Mucosa of descending colon (tissue), 3 donors: ENCODE results near the gene CTBP2. TPM values are rescaled to one million over a fixed set of nuclear protein-coding genes. Genes with fewer than 3 reads are reported as not detected.

Experiments
- ATAC-seq: fragments of 200-7000 bp; cut with Tn5 transposase; one replicate; pipeline ENCODE4 v1.9.1; 2020; ENCODE audit warnings: mild to moderate bottlenecking, moderate library complexity
- DNase-seq, 3 donors: peaks; one replicate each; pipeline ENCODE4 v3.0.0-alpha.2; 2020
- H3K36me3 ChIP-seq: fragments of 200-600 bp; one replicate; pipeline ENCODE4 v1.8.0; 2021; ENCODE audit warnings: low read depth, mild to moderate bottlenecking
- H3K4me1 ChIP-seq: fragments of 200-600 bp; one replicate; pipeline ENCODE4 v1.8.0; 2021; ENCODE audit warnings: low read depth, mild to moderate bottlenecking
- H3K4me3 ChIP-seq: fragments of 200-600 bp; one replicate; pipeline ENCODE4 v1.8.0; 2021; ENCODE audit warnings: mild to moderate bottlenecking
- H3K9me3 ChIP-seq: fragments of 200-600 bp; one replicate; pipeline ENCODE4 v1.8.0; 2021; ENCODE audit warnings: mild to moderate bottlenecking
- CTCF ChIP-seq: fragments of 200-600 bp; IDR thresholded peaks from one replicate; pipeline ENCODE4 v1.8.0; 2022; ENCODE audit warnings: antibody characterized with exemption, mild to moderate bottlenecking
- intact Hi-C, 2 donors: fragments of 100-400 bp; cut with DNase I in 1 of 2; cut with micrococcal nuclease in 1 of 2; formaldehyde crosslinking; loops; one replicate each; pipeline versions ENCODE4 v1.11.0 to v1.11.1; 2022; cut with DNase I, micrococcal nuclease
- total RNA-seq, 3 donors: library from RNA; stranded (reverse); fragmentation: NEBNext Ultra II Directional in 2 of 3; extraction: Animal tissue kit (Norgen Biotek cat#: 25700) in 2 of 3; gene quantifications; one replicate each; pipeline versions ENCODE4 v1.2.1 to v1.2.4, GENCODE V29; 2021 to 2023
- donor health status: DM: no; HTN: no; CAD: no; lungs with moderate emphysema.
- donor health status: DM: no; HTN: no; CAD: no.
- donor health status: DM: no; HTN: yes; CAD: no.

CTBP2 gene
- total RNA-seq, 3 donors from 2014 or later, result 109 to 137 (median 121) TPM

- H3K4me1 ChIP-seq, result no peaks in the 10 kb centered on the region
- H3K9me3 ChIP-seq, result no peaks in the 10 kb centered on the region
- peak in 2 of 3 donors; percentile 19 to 54 for DNase-seq
- no peak for ATAC-seq
- TF ChIP-seq CTCF, result no peak
- H3K4me3 ChIP-seq, result no peak overlapping the region
- peaks cover 12% of the 10 kb centered on the region for H3K36me3 ChIP-seq
- intact Hi-C loops, result no loop called here
Observed at GRCh38 chr10:124999433-125000365, 160.7 kb downstream of the CTBP2 start.

GRCh38 chr10:124998624-124999291 is 161.6 kb downstream of the CTBP2 start:
- TF ChIP-seq CTCF, result no peak
- DNase-seq (peak in 2 of 3 donors; percentile 2 to 25), ATAC-seq (no peak)
- intact Hi-C loops, result no loop called here
- H3K36me3 ChIP-seq, result peaks cover 16% of the 10 kb centered on the region
- H3K9me3 ChIP-seq, result no peaks in the 10 kb centered on the region
- no peaks in the 10 kb centered on the region for H3K4me1 ChIP-seq
- H3K4me3 ChIP-seq, result no peak overlapping the region

GRCh38 chr10:124997771-124998623 is 162.4 kb downstream of the CTBP2 start:
- Histone ChIP-seq H3K4me1 (no peaks in the 10 kb centered on the region), H3K9me3 (no peaks in the 10 kb centered on the region), H3K4me3 (no peak overlapping the region), H3K36me3 (peaks cover 16% of the 10 kb centered on the region)
- ATAC-seq (no peak), DNase-seq (peak in 2 of 3 donors; percentile 3 to 45)
- intact Hi-C loops, result no loop called here
- TF ChIP-seq CTCF, result no peak

GRCh38 chr10:124997306-124997705 is 163.1 kb downstream of the CTBP2 start:
- H3K36me3 ChIP-seq, result peaks cover 12% of the 10 kb centered on the region
- intact Hi-C loops, result no loop called here
- H3K9me3 ChIP-seq, result no peaks in the 10 kb centered on the region
- TF ChIP-seq CTCF, result no peak
- no peaks in the 10 kb centered on the region for H3K4me1 ChIP-seq
- no peak overlapping the region for H3K4me3 ChIP-seq
- DNase-seq, result peak in 1 of 3 donors; percentile 1
- ATAC-seq, result no peak

- no peak for ATAC-seq
Observed at GRCh38 chr10:124996854-124997215, 163.5 kb downstream of the CTBP2 start.

More at GRCh38 chr10:124996854-124997215, 163.5 kb downstream of the CTBP2 start:
- H3K36me3 ChIP-seq, result peaks cover 9% of the 10 kb centered on the region
- H3K4me1 ChIP-seq, result no peaks in the 10 kb centered on the region
- H3K9me3 ChIP-seq, result no peaks in the 10 kb centered on the region
- intact Hi-C loops, result no loop called here
- no peak for TF ChIP-seq CTCF
- H3K4me3 ChIP-seq, result no peak overlapping the region
- peak in 1 of 3 donors; percentile 29 for DNase-seq
